ENCODE measurements around the gene CALCR.

GRCh38 chr7:93503088-93503487 is 71.4 kb downstream of the CALCR start:
- TF ChIP-seq POLR2A (IDR thresholded peaks at IDR 0.05; ENCODE audit: low read depth, low read length) = no peak
- no peak for TF ChIP-seq SPI1 (IDR thresholded peaks at IDR 0.05; ENCODE audit: low read depth, low read length)
- no peak for TF ChIP-seq POLR2AphosphoS5 (IDR thresholded peaks at IDR 0.05; ENCODE audit: low read depth, low read length)
- TF ChIP-seq TAF1 (IDR thresholded peaks at IDR 0.05; ENCODE audit: low read depth, low read length) = no peak
- TF ChIP-seq PAX5 (IDR thresholded peaks at IDR 0.05; ENCODE audit: insufficient read depth, low read length, severe bottlenecking) = no peak
- TF ChIP-seq POU2F2 (IDR thresholded peaks at IDR 0.05; ENCODE audit: low read depth, low read length) = no peak

Measured in GM12891 (cell line).